Activated gamma-delta T cell treated with Interleukin-2 at 50 U/mL for 16 hours (primary cell): ENCODE data around the gene COL4A2.

ENCODE experiments used
- DNase-seq: peaks from one replicate; pipeline ENCODE4 v3.0.0-alpha.2; 2020

COL4A2 gene

DNA sequence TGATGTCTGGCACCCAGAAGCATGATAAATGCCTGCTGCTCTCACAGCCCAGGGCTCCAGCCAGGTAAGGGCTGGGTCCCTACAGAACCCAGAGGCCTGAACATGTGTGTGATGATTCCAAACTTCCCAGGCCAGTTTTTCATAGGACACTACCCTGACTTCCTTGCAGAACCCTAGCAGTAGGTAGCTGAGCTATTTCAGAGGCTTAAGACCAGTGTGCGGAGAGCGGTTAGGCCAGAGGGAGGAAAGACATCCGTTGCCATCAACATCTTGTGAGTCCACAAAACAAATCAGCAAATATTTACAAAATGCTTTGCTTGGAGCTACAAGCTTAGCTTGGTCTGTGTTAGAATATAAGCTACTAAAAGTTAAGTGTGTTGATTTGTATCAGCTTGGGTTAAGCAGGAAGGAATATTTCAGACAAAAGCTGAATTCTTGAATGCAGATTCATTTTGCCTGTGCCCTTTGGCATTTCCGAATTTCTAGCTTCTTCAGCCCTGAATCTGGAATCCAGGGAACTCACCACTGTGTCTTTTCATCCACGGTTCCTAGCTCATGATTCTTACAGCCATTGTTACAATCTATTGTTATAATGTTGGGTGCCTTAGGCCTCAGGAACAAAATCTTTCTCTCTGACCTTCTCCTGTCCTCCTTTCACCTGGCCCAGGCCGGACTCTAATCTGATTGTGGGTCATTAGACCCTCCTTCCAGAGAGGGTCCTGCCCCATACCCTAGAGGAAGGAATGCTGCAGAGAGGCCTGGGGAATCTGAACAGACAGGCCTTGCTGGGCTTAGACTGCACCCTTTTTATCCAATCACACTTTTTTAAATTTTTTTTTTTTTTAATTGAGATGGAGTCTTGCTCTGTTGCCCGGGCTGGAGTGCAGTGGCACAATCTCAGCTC lies 242.1 kb downstream of the COL4A2 start:
- no peak for DNase-seq

GRCh38 chr13:110549795-110550160 lies 242.7 kb downstream of the COL4A2 start:
- DNase-seq, result no peak

GRCh38 chr13:110551284-110551683 lies 244.2 kb downstream of the COL4A2 start:
- DNase-seq, result no peak

GRCh38 chr13:110552767-110553166 lies 245.7 kb downstream of the COL4A2 start:
- no peak for DNase-seq

GRCh38 chr13:110553417-110553816 lies 246.3 kb downstream of the COL4A2 start:
- no peak for DNase-seq

DNA sequence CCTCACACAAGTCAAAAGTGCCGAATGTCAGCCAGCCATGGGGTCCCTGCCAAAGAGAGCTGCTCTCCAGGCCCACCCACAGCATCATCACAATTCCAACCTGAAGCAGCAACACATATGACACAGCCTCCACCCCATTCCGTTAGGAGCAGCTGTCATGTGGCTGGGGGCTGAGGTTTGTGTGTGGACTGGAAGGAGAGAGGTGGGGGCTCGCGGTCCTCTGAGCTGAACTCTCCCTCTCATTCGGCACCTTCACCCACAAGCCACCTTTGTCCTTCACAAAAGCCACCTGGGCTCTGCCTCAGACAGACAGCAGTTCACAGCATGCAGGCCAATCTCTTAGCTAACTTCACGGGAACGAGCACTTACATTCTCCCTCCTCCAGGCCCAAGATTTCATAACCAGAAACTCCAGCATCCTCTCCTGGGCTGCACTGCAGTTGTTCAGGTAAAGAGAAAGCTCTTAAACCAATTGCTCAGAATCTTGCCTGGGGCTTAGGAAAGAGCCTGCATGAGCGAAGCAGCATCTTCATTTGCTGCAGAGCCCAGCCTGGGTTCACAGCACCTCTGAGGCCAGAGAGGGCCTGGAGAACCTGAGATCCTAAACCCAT lies 247.2 kb downstream of the COL4A2 start:
- no peak for DNase-seq

DNA sequence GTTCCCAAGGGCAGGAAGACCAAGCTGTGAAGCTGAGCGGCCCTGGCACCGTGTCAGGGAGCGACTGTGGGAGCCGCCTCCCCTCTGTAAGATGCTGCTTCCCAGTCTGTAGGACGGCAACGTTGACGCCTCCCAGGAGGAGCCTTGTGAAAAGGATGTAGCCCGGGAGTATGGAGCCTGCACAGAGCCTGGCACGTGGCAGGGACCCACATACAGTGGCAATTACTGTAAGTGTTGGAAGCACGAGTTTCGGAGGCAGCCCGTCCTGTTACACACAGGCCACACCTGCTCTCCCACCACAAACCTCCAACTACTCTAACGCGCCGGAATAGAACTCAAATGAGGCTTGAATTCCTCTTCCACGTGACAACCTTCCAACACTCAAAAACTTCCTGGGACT lies 247.9 kb downstream of the COL4A2 start:
- DNase-seq, result no peak

DNA sequence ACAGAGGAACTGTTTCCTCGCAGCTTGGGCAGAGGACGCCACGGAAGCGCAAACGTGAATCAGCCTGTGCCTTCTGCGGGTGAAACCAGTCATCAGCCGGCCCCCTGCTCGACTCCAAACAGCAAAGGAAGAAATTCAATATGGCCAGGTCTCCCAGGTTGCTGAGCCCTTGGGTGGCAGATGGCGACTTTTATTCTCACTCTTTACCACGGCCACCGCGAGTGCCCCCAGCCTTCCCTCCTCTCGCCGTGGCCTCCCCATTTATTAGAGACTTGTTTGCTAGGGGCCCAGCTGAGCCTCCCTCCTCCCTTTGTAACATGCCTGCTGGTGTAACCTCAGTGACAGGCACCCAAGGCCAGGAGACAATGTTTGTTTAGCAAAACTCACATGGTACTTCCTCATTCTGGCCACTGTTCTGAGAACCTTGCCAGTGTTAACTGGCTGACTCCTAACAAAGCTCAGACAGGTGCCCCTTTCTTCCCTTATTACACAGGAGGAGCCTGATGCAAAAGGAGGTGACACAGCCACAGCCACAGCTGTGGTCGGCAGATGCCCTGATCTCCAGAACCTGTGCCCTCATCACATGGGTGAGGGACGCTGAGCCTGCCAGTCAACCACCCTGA lies 248.6 kb downstream of the COL4A2 start:
- DNase-seq, result no peak

GRCh38 chr13:110556224-110556606 lies 249.1 kb downstream of the COL4A2 start:
- DNase-seq, result no peak

GRCh38 chr13:110557082-110557481 lies 250.0 kb downstream of the COL4A2 start:
- no peak for DNase-seq

- no peak for DNase-seq
Measured at GRCh38 chr13:110557610-110558305, 250.7 kb downstream of the COL4A2 start.

DNA sequence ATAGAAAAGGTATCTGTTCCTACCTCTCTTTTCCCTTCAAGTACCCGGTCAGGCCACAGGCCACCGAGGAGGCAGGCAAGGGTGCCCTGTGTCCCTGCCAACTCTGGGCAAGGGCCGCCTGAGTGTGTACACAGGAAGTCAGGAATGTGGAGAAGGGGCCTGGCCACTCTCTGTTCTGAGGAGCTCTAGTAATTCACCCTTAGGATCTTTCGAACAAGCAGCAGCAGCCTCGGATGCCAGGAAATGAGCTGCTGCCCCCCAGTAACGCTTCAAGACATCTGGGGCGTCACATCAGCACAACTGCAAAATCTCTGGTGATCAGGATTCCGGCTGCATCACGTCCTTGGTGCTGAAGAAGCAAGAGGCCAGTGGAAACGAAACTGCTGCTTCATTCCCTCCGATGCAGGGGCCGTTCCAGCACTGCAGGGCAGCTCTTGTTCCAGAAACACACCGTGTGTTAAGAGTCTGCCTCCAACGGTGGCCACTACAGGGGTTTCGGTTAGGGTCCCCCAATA lies 252.4 kb downstream of the COL4A2 start:
- no peak for DNase-seq

- DNase-seq, result no peak
Measured at GRCh38 chr13:110559986-110560385, 252.9 kb downstream of the COL4A2 start.

- no peak for DNase-seq
Measured at GRCh38 chr13:110560601-110561343, 253.7 kb downstream of the COL4A2 start.

DNA sequence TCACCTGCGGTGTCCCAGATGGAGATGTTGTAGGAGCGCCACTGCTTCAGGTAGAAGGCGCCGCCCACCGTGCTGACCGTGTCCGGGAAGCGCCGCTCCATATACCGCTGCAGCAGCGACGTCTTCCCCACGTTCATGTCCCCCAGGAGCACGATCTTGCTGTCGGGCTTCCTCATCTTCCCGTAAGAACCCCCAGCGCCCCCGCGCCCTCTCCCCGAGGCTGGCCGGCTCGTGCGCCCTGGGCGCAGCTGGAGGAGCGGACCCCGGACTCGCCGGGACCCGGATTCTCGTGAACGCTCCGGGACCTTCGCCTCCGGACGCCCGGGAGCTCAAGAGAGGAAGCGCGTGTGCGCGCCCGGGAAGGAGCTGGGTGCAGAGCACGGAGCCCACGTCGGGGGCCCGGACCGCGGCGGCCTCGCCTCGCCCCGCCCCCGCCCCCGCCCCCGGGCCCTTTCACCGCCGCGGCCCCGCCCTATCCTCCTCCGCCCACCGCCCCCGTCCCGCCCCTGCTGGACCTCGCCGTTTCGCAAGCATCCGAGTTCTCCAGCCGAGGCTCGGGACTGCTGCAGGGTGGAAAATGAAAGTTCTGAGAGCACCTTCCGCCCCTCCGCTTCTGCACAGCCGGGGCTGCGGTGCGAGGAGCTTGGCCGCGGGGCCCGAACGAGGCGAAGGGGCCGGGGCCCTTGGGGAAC lies 254.4 kb downstream of the COL4A2 start, which contains the start of gene RAB20:
Gene RAB20, minus strand, starts transcription at position 379 of the 692 bp plus-strand sequence. Its CDS starts 203 bp downstream, at position 176.
- DNase-seq, result peak; percentile 38

DNA sequence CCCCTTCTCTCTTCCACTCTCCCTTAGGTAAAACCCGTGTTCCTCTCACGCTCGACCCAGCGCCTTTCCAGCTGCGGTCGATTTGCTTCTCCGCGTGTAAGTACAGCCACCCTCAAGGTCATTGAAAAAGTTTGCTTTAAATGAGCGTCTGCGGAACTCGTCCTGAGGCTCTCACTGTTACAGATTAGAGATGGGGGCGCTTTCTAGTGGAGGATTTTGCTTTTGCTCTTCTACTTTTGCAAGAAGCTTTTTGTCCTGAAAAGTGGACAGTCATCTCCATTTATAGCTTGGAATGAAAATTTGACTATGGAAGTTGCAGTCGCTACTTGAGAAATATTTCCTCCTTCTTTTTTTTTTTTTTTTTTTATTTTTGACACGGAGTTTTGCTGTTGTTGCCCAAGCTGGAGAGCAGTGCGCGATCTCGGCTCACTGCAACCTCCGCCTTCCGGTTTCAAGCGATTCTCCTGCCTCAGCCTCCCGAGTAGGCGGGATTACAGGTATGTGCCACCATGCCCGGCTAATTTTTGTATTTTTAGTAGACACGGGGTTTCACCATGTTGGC lies 255.0 kb downstream of the COL4A2 start:
- DNase-seq, result no peak
